ENCODE measurements around the gene RUNX3. TPM values are rescaled to one million over a fixed set of nuclear protein-coding genes. Genes with fewer than 3 reads are reported as not detected.
A peak's percentile ranks its signal among the peaks of the same experiment; 100 is the strongest.

The RUNX3 gene
- polyA plus RNA-seq, 3 donors = 4.4 to 27.9 (median 6.7) TPM

GRCh38 chr1:24964811-24965570 lies 34.9 kb upstream of the RUNX3 start:
- Mint-ChIP-seq H3K9me3 (peaks cover 0 to 2% (median 0%) of the 10 kb centered on the region in 7 donors), H3K4me1 (peaks cover 31% of the 10 kb centered on the region), H3K4me3 (peak overlapping the region in 1 of 2 donors; percentile 23), H3K27ac (peak overlapping the region; percentile 40 to 94 (median 89)), H3K36me3 (peaks cover 2% of the 10 kb centered on the region in 2 donors), H3K27me3 (ENCODE audit: low read depth in 3 of 3) (peaks cover 8 to 18% (median 11%) of the 10 kb centered on the region in 3 donors)
- no peaks in the 10 kb centered on the region for H3K36me3 ChIP-seq (replicated peaks in 1 of 2; ENCODE audit: control insufficient read depth in 1 of 2, insufficient read depth in 2 of 2, low read length in 2 of 2)
- H2AFZ ChIP-seq (ENCODE audit: insufficient read depth, low read depth, low read length, poor library complexity, severe bottlenecking) = peak overlapping the region; percentile 60
- peak overlapping the region; percentile 36 for H3K9ac ChIP-seq (ENCODE audit: insufficient read depth, low read length, poor library complexity, severe bottlenecking)
- H3K27ac ChIP-seq (ENCODE audit: low read depth in 1 of 2, low read length in 2 of 2) = peak overlapping the region; percentile 55 to 69
- H3K79me2 ChIP-seq (ENCODE audit: insufficient read depth, low read length) = no peaks in the 10 kb centered on the region
- H3K4me1 ChIP-seq (ENCODE audit: control insufficient read depth in 1 of 2, insufficient read depth in 2 of 2, low read length in 2 of 2) = peaks cover 33 to 36% of the 10 kb centered on the region in 2 donors
- H4K20me1 ChIP-seq (ENCODE audit: insufficient read depth, low read length) = no peaks in the 10 kb centered on the region
- H3K4me2 ChIP-seq (replicated peaks; ENCODE audit: extremely low read depth, low read length, poor library complexity, severe bottlenecking) = peak overlapping the region; percentile 12
- no peaks in the 10 kb centered on the region for H3K9me3 ChIP-seq (replicated peaks in 1 of 2; ENCODE audit: control insufficient read depth in 1 of 2, insufficient read depth in 1 of 2, low read length in 2 of 2)
- WGBS (ENCODE audit: insufficient coverage) = 46% methylated on average over 14 of the region's 32 CpGs
- intact Hi-C loops (cut with micrococcal nuclease) = loop anchor here (5.0 kb wide), 2 partner anchors 33 to 57 kb away; partner anchors contain the start of gene RUNX3 (in 1 of the 2)
- no peaks in the 10 kb centered on the region for H3K27me3 ChIP-seq (ENCODE audit: control insufficient read depth in 2 of 2, insufficient read depth in 2 of 2, low read length in 2 of 2)
- TF ChIP-seq, protein P1, sequence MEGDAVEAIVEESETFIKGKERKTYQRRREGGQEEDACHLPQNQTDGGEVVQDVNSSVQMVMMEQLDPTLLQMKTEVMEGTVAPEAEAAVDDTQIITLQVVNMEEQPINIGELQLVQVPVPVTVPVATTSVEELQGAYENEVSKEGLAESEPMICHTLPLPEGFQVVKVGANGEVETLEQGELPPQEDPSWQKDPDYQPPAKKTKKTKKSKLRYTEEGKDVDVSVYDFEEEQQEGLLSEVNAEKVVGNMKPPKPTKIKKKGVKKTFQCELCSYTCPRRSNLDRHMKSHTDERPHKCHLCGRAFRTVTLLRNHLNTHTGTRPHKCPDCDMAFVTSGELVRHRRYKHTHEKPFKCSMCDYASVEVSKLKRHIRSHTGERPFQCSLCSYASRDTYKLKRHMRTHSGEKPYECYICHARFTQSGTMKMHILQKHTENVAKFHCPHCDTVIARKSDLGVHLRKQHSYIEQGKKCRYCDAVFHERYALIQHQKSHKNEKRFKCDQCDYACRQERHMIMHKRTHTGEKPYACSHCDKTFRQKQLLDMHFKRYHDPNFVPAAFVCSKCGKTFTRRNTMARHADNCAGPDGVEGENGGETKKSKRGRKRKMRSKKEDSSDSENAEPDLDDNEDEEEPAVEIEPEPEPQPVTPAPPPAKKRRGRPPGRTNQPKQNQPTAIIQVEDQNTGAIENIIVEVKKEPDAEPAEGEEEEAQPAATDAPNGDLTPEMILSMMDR (IDR thresholded peaks at IDR 0.05) = no peak
- DNase-seq = peak; percentile 78 to 87 (median 82)
- H3K4me3 ChIP-seq (replicated peaks in 1 of 3; ENCODE audit: low read depth in 2 of 3, low read length in 3 of 3) = no peak overlapping the region

GRCh38 chr1:24963943-24964693 lies 34.0 kb upstream of the RUNX3 start:
- DNase-seq = no peak
- Mint-ChIP-seq H3K9me3 (peaks cover 0 to 4% (median 0%) of the 10 kb centered on the region in 7 donors), H3K27me3 (ENCODE audit: low read depth in 3 of 3) (peaks cover 9 to 17% (median 9%) of the 10 kb centered on the region in 3 donors), H3K4me3 (no peak overlapping the region), H3K27ac (peak overlapping the region in 5 of 7 donors; percentile 33 to 90 (median 70)), H3K4me1 (peaks cover 31% of the 10 kb centered on the region), H3K36me3 (peaks cover 2% of the 10 kb centered on the region in 2 donors)
- intact Hi-C loops (cut with micrococcal nuclease) = no loop called here
- WGBS (ENCODE audit: insufficient coverage) = 89% methylated on average over 19 of the region's 23 CpGs
- H3K27me3 ChIP-seq (ENCODE audit: control insufficient read depth in 2 of 2, insufficient read depth in 2 of 2, low read length in 2 of 2) = no peaks in the 10 kb centered on the region
- no peak overlapping the region for H3K27ac ChIP-seq (ENCODE audit: low read depth in 1 of 2, low read length in 2 of 2)
- H3K4me2 ChIP-seq (replicated peaks; ENCODE audit: extremely low read depth, low read length, poor library complexity, severe bottlenecking) = no peak overlapping the region
- H3K4me1 ChIP-seq (ENCODE audit: control insufficient read depth in 1 of 2, insufficient read depth in 2 of 2, low read length in 2 of 2) = peaks cover 33 to 36% of the 10 kb centered on the region in 2 donors
- H4K20me1 ChIP-seq (ENCODE audit: insufficient read depth, low read length) = no peaks in the 10 kb centered on the region
- no peak overlapping the region for H3K9ac ChIP-seq (ENCODE audit: insufficient read depth, low read length, poor library complexity, severe bottlenecking)
- H2AFZ ChIP-seq (ENCODE audit: insufficient read depth, low read depth, low read length, poor library complexity, severe bottlenecking) = no peak overlapping the region
- no peaks in the 10 kb centered on the region for H3K9me3 ChIP-seq (replicated peaks in 1 of 2; ENCODE audit: control insufficient read depth in 1 of 2, insufficient read depth in 1 of 2, low read length in 2 of 2)
- no peaks in the 10 kb centered on the region for H3K36me3 ChIP-seq (replicated peaks in 1 of 2; ENCODE audit: control insufficient read depth in 1 of 2, insufficient read depth in 2 of 2, low read length in 2 of 2)
- no peak overlapping the region for H3K4me3 ChIP-seq (replicated peaks in 1 of 3; ENCODE audit: low read depth in 2 of 3, low read length in 3 of 3)
- no peaks in the 10 kb centered on the region for H3K79me2 ChIP-seq (ENCODE audit: insufficient read depth, low read length)
- TF ChIP-seq, protein P1 (IDR thresholded peaks at IDR 0.05) = no peak
